Activated T-cell treated with anti-CD3 and anti-CD28 coated beads for 24 hours (primary cell): ENCODE data around the gene SACS.

Source experiments
- DNase-seq: peaks from one replicate; pipeline ENCODE4 v3.0.0-alpha.2; 2020; ENCODE audit warnings: low read depth

SACS gene, protein sequence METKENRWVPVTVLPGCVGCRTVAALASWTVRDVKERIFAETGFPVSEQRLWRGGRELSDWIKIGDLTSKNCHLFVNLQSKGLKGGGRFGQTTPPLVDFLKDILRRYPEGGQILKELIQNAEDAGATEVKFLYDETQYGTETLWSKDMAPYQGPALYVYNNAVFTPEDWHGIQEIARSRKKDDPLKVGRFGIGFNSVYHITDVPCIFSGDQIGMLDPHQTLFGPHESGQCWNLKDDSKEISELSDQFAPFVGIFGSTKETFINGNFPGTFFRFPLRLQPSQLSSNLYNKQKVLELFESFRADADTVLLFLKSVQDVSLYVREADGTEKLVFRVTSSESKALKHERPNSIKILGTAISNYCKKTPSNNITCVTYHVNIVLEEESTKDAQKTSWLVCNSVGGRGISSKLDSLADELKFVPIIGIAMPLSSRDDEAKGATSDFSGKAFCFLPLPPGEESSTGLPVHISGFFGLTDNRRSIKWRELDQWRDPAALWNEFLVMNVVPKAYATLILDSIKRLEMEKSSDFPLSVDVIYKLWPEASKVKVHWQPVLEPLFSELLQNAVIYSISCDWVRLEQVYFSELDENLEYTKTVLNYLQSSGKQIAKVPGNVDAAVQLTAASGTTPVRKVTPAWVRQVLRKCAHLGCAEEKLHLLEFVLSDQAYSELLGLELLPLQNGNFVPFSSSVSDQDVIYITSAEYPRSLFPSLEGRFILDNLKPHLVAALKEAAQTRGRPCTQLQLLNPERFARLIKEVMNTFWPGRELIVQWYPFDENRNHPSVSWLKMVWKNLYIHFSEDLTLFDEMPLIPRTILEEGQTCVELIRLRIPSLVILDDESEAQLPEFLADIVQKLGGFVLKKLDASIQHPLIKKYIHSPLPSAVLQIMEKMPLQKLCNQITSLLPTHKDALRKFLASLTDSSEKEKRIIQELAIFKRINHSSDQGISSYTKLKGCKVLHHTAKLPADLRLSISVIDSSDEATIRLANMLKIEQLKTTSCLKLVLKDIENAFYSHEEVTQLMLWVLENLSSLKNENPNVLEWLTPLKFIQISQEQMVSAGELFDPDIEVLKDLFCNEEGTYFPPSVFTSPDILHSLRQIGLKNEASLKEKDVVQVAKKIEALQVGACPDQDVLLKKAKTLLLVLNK (N-terminal part only)

DNA sequence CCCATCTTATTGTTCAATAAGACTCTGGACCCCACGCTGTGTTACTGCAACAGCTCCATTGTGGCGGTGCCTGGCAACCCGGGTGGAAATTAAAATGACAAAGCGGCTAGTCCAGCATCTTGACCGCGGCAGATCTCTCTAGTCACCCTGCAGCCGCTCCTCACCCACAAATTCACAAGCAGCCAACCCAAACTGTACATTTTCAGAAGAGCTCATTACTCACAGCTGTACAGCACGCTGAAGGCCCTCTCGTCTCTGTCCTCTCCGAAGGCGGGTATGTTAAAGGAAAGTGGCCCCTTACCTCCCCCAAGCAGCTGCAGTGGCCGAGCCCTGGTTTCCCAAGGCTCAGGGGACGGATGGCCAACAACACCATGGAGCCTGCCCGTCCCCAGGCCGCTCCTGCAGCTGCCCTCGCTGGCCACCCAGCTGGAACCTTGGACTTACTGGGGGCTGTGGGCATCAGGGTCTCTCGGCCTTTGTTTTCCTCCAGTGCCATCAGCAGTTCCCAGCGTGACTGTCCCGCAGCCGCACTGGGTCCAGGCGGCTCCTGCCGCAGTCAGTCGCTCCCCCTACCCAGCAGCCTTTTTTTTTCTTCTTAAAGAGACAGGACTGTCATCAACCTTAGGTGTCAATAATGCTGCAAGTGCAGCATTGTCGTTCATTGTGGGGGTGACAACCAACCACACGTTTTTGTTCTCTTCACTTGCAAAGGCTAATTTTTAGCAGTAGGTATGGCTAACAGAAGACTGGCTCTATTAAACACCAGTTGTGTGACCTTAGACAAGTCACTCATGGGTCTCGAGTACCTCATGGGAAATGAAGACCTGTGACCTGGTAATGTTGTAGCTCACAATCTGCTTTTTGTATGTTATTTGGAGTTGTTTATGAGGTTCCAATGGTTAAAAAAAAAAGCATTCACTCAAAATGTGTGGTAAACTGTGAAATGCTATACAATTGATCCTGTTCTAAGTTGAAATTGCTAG lies at the start of gene SACS:
TSS of gene SACS (minus strand) at position 532 of the 983 bp plus-strand sequence. CDS start 22,463 bp downstream, outside the sequence.
- no peak for DNase-seq

DNA sequence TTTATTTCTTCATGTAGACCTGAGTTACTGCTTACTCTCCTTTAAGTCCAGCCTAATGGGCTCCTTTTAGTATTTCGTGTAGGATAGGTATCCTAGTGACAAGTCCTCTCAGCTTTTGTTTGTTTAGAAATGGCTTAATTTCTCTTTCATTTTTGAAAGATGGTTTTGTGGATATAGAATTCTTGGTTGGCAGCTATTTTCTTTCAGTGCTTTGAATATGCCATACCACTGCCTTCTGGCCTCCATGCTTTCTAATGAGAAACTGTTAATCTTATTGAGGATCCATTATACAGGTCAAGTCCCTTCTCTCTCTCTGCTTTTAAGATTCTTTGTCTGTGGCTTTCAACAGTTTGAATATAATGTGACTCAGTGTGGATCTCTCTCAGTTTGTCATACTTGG lies 46.8 kb upstream of the SACS start:
- no peak for DNase-seq

DNA sequence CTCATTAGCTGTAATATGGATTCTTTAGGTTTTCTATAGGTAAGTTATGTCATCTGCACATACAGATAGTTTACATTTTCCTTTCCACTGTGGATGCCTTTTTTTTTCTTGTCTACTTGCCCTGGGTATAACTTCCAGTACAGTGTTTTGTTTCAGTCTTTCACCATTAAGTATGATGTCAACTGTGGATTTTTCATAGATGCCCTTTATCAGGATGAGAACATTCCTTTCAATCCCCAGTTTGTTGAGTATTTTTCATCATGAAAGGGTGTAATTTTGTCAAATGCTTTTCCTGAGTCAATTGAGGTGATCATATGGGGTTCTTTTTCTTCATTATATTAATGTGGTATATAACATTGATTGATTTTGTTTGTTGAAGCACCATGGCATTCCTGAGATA lies 43.6 kb upstream of the SACS start:
- DNase-seq: no peak

DNA sequence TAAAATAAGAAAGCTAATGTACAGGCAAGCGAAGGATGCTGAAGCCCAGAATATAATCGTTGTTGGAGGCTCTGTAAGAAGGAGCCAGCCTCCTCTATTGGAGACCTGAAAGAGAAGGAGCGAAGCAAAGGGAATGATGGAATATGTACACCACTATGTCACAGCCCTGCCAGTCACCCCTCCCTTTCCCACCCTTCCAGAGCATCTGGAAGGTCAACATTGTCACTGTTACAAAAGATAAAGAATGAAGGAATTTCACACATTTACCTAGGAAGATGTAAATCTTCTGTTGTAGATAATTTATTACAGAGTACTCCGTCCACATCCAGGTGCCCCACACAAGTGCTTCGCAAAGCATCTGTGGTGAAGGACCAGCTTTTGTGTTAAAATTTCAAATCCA lies 39.7 kb upstream of the SACS start:
- DNase-seq: no peak

DNA sequence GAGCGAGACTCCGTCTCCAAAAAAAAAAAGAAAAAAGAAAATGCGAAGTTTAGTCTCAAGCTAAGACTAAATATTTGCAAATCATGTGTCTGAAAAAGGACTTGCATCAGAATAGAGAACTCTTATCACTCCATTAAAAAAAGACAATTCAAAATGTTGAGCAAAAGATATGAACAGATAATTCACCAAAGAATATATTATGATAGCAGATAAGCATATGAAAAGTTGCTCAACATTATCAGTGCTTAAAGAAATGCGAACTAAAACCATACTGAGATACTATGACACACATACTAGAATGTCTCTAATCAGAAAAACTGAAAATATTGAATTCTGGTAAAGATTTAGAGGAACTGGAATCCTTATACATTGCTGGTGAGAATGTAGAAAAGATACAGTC lies 38.7 kb upstream of the SACS start:
- DNase-seq: no peak

DNA sequence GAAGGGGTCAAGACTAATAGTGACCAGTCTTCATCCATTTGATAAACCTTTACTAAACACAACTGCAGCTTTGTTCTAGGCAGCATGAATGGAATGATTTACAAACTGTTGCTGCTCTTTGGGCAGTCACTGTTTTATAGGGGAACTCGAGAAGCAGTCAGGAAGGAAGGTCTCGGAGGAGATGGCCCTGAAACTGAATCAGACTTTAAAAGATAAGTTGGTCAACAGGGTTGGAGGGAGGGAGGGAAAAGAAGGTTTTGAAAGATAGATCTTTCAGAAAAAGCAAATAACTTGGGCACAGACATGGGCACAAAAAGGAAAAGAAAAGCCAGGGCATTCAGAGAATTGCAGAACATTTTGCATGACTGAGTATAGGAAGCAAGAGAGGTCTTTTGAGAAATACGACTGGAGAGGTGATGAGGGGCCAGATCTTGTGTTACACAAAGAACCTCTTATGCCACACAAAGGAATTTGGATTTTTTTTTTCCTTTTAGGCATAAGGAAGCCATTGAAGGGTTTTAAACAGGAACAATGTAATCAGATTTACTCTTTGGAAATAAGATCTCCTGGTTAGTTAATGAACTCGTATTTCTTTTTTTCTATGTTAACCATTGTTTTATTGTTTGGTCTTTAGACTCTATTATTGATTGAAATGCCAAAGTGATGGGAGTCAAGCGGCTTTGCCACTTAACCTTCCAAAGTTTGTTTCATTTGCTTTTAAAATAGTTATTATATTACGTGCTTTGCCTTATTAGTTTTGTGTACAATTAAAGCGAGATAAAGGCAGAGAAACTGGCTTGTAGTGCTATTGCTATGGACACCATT lies 37.5 kb upstream of the SACS start:
- no peak for DNase-seq

DNA sequence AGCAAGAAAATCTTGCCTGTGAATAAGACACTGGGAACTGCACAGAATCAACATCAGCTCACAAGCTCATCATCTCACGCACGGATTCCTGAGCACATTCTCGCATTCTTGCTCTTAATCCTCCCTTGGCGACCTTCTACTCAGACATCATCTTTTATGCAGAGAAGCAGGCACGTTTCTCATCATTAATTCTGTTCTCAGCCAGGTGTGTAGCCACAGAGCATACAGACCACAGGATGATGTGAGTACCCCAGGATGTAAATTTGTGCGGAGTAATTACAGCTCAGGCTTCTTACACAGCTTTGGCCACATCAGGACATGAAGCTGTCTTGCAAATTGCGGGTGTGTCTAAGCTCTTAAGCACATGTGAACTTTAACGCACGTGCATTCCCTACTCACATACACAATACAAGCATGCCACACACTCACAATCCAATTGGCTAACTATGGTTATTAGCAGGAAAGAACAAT lies 36.5 kb upstream of the SACS start:
- DNase-seq: no peak

DNA sequence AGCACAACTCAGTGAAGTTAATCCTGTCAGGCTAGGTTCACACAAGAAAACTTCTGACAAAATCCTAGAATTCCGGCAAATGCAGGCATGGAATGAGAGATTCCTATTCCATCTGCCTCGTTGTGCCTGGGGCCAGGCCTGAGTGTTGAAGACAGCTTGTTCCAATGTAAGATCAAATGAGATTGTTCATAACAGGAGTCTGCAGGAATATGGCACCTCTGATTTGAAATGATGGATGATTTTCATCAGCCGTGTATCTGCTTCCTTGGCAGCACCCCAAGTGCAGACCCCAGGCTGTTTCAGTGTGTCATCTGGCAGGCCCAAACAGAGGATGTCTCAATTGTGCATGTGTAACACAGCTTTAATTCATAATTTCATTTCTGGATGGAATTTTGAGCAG lies 35.3 kb upstream of the SACS start:
- DNase-seq: no peak

DNA sequence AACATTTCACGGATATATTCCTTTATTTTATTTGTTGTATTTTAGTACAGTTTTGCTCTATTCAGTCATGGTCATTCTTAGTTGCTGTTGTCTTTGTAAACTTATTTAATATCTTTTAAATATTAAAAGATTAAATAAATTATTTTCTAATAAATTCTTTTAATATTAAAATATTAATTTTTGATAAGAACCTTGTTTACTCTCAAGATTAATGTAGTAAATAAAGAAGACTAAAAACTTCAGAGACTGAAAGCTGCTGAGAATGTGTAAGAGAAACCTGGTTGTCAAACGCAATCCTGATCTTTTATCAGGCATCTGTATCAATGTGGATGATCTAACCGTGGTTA lies 34.4 kb upstream of the SACS start:
- no peak for DNase-seq

DNA sequence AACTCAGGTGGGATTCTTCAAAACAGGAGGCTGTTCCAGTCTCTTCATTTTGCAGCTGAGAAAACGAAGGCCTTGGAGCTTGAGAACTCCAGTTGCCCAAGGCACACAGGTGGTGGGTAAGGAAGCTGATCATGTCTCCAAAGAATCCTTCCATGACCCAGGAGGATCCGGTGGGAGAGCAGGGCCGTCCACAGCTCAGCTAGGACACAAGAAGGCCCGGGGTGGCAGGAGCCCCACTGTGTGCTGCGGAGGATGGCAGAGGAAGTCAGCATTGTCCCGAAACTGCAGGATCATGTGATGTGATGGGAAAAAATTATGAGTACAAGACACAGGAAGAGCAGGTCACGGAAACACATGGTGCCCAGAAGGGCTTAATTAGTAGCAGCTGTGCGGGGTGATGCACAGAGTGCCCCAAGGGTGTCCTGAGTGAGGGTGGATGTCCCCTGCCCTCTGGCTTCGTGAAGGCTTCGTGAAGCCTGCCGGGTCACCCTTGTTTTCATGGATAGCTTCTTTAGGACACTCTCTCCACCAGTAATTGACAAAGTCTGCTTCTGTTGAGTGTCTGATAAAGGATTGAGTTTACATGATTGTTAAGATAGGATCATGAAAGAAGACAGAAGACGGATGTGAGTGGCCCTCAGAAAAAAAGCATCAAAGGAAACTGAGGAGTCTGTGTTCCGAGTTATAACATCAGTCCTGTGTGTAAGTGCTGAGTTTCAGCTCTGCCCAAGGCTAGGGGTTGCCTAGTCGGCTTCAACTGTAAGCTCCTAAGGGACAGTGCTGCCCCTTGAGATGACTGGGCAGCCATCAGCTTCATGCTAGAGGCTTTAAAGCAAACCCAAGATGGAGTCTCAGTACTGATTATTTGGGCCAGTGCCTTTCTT lies 33.8 kb upstream of the SACS start:
- no peak for DNase-seq

DNA sequence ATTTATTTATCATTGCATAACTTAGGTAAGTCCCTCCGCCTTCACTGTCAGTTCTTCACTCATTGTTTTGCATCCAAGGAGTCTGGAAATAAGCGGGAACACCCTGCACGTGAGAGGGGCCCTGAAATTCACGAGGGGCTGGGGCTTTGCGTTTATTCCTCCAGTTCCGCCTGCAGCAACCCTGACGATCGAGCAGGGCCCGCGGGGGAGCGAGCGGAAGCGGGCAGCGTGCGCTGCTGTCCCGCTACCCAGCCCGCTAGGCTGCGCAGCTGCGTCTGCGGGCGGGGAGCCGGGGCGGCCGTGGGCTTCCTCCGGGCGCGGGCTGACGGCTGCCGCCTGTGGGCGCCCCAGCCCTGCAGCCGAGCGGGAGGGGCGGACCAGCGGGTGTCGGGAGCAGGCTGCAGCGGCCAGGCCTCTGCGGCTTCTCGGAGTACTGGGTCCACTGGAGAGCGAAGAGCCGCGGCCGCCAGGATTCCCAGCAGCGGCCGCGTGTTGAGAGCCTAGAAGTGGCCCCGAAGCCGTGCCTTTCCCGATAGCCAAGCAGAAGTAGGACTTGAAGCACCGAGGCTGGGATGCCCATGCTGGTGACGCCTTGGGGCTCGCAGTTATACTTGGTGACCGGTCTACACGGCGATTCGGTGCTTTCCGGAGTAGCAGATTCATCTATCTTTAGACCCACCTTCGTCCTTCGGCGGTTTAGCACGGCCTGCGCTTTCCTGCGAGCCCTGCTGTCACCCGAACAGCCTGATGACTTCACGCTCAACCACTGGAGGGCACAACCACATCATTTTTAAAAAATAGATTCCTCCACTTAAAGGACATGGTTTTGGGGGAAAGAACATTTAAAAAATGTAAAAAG lies 32.9 kb upstream of the SACS start:
- DNase-seq: peak; percentile 47

DNA sequence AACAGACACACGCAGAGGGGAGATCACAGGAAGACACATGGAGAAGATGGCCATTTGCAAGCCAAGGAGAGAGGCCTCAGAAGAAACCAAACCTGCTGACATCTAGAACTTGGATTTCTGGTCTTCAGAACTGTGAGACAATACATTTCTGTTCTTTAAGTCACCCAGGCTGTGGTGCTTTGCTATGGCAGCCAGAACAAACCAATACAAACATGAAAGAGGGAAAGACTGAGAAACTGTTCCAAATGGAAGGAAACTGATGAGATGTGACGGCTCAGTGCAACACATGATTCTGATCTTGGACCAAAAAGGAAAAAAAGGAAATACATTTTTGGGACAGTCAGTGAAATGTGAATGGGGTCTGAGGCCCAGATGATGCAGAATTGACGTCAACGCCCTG lies 30.2 kb upstream of the SACS start:
- no peak for DNase-seq

DNA sequence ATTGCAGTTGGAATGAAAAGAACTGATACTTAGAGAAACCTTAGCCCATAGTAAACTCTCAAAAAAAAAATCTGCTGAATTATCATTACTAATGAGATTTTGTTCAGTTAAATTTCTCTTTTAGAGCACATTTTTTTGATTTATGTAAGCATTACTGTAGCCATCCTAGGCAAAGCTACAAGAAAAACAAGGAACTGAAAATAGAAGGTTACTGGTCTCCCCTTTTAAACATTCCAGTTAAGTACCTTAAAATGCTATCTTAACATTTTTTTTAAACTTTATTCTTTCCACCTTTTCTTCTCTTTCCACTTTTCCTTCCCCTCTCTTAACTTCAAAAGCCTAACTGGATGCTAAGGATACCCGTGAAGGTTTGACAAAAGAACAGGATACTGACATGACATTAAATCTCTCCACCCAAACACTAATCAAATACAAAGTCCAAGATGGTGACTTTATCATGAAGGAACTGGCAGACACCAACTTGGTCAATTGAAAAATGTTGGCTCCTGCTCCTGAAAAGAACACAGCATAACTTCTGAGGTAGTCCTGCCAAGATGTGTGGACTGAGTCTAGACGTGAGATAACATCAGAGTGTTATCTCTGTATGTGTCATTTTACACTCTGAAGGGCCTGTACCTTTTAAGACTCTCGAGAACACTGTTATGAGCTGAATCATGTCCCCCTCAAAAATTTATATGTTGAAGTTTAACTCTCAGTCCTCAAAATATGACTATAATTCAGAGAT lies 29.5 kb upstream of the SACS start:
- DNase-seq: no peak

DNA sequence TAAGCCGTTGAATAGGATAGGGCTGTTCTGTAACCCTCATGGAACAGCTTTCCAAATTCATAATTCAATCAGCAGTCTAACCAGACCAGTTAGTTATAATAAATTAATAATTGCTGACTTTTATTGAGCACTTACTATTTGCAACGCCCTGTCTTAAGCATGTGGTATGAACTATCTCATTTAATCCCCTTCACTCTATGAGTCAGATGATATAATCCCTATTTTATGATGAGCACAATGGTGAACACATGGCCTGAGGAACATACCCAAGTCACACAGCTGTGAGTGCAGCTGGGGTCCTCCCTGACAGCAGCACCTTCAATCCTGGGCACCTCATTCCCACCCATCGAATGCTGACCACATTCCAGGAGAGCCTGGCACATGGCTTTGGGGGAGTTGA lies 28.0 kb upstream of the SACS start:
- DNase-seq: no peak

DNA sequence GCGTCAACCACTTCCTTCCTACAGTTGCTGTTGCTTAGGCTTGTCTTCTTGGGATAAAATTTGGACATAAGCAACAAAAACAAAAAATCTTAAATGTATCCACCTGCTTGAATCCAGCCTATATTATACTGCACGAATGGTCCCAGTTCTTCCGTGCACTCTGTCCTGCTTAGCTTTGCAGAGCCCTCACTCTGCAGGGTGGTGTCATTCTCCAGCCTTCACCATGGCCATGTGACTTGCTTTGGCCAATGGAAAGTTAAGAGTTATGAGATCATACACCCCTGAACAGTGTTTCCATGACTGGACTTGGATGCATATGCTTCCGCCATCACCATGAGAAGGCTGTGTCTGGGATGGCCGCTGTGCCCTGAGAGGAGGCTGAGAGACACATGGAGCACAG lies 27.4 kb upstream of the SACS start:
- DNase-seq: no peak

DNA sequence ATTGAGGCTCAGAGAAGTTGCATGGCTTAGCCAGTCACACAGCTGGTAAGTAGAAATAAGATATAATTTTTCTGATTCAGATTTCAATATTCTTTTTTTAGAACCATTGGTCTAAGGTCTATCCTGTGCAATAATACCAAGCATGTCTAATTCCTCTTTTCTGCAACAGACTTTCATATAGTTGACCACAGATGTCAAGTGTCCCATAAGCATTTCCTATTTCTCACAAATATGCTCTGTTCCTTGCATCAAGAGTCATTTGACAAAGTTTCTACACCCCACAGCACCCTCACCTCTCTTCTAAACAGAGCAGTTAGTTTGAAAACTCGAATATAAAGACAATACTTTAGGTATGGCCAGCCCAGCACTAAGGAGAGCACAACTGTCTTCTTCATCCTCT lies 26.8 kb upstream of the SACS start:
- no peak for DNase-seq

DNA sequence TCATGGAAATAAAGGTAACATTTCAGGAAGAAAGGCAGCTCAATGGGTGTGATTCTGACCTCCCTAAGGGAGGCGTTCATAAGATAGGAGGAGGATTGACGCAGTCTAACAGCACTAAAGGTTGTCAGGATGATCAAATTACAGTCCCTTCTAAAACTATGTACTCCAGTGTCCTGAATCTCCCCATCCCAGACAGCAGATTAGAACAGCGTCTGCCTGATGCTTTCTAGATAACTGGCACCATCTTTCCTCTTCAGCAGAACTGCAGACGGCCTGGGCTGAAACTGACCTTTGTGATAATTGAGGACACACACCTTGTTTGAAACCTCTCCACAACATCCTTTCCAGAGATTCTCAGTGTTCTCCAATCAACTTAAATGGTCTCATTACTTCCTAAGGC lies 25.5 kb upstream of the SACS start:
- no peak for DNase-seq
